Ascending aorta (tissue), 2 donors: ENCODE measurements around the gene NECTIN1. TPM values are rescaled to one million over a fixed set of nuclear protein-coding genes. Genes with fewer than 3 reads are reported as not detected.

Experiments
- DNase-seq, 2 donors: peaks; one replicate each; pipeline ENCODE4 v3.0.0-alpha.2; 2019; ENCODE audit warnings: low spot score in 2 of 2
- H3K27ac ChIP-seq, 2 donors: fragments of 200-600 bp; sonication (generic); one replicate each; pipeline ENCODE4 v1.5.1; 2016 to 2017; ENCODE audit warnings: mild to moderate bottlenecking in 1 of 2
- H3K27me3 ChIP-seq: fragments of 200-600 bp; sonication (generic); one replicate; pipeline ENCODE4 v1.5.1; 2017
- H3K36me3 ChIP-seq, 2 donors: fragments of 200-600 bp; sonication (generic); one replicate each; pipeline ENCODE4 v1.5.1; 2016
- H3K4me1 ChIP-seq, 2 donors: fragments of 200-600 bp; sonication (generic); one replicate each; pipeline ENCODE4 v1.5.1; 2016 to 2017; ENCODE audit warnings: mild to moderate bottlenecking in 1 of 2
- H3K4me3 ChIP-seq, 2 donors: fragments of 200-600 bp; sonication (generic); one replicate each; pipeline ENCODE4 v1.5.1; 2016 to 2017; ENCODE audit warnings: mild to moderate bottlenecking in 1 of 2
- H3K9me3 ChIP-seq, 2 donors: fragments of 200-600 bp; sonication (generic); one replicate each; pipeline ENCODE4 v1.5.1; 2016
- intact Hi-C: fragments of 100-400 bp; cut with DNase I; formaldehyde crosslinking; loops from one replicate; pipeline ENCODE4 v1.15.1; 2023
- total RNA-seq: library from RNA; depleted of rRNA; stranded (reverse); fragments of >200 nt; gene quantifications from one replicate; pipeline ENCODE4 v1.1.0, GENCODE V29; 2016
- TF ChIP-seq, protein P1 (sequence below), 3 experiments: fragments of 200-600 bp in 2 of 3; fragments of 450-650 bp in 1 of 3; sonication (generic) in 2 of 3; IDR thresholded peaks; one replicate each; pipeline ENCODE4 v1.5.1; 2016 to 2019; ENCODE audit warnings: antibody characterized with exemption in 3 of 3, mild to moderate bottlenecking in 1 of 3, moderate library complexity in 1 of 3

The NECTIN1 gene
- total RNA-seq, 1 donor from 2014 or later = 1.6 TPM

GRCh38 chr11:119638851-119639250 is 90.1 kb downstream of the NECTIN1 start:
- intact Hi-C loops = no loop called here
- Histone ChIP-seq H3K4me3 (no peak overlapping the region), H3K27me3 (no peaks in the 10 kb centered on the region), H3K36me3 (no peaks in the 10 kb centered on the region), H3K27ac (no peak overlapping the region), H3K9me3 (no peaks in the 10 kb centered on the region), H3K4me1 (no peaks in the 10 kb centered on the region)
- TF ChIP-seq, protein P1, sequence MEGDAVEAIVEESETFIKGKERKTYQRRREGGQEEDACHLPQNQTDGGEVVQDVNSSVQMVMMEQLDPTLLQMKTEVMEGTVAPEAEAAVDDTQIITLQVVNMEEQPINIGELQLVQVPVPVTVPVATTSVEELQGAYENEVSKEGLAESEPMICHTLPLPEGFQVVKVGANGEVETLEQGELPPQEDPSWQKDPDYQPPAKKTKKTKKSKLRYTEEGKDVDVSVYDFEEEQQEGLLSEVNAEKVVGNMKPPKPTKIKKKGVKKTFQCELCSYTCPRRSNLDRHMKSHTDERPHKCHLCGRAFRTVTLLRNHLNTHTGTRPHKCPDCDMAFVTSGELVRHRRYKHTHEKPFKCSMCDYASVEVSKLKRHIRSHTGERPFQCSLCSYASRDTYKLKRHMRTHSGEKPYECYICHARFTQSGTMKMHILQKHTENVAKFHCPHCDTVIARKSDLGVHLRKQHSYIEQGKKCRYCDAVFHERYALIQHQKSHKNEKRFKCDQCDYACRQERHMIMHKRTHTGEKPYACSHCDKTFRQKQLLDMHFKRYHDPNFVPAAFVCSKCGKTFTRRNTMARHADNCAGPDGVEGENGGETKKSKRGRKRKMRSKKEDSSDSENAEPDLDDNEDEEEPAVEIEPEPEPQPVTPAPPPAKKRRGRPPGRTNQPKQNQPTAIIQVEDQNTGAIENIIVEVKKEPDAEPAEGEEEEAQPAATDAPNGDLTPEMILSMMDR (IDR thresholded peaks at IDR 0.05) = no peak
- DNase-seq = no peak

DNA sequence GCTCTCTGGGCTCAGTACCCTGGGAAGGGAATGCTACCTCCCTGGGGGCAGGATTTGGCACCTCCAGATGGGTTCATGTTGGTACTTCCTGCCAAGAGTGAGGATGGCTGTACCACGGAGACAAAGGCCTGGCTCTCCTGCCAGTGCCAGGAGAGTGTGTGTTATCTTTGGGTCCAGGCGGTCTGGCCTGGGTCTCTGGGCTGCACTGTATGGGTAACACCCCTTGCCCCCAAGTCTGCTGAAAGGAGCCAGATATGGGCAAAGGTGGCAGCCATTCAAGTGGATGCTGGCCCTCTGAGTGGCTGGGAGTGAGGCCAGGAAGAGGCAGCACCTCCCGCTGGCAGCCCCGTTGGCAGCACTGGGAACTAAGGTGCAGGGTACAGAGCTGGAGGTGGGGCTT is 91.5 kb downstream of the NECTIN1 start:
- intact Hi-C loops = no loop called here
- no peak for DNase-seq
- no peak overlapping the region for H3K27ac ChIP-seq
- H3K27me3 ChIP-seq = no peaks in the 10 kb centered on the region
- no peaks in the 10 kb centered on the region for H3K9me3 ChIP-seq
- no peaks in the 10 kb centered on the region for H3K36me3 ChIP-seq
- TF ChIP-seq, protein P1 (IDR thresholded peaks at IDR 0.05) = no peak
- no peaks in the 10 kb centered on the region for H3K4me1 ChIP-seq
- no peak overlapping the region for H3K4me3 ChIP-seq

GRCh38 chr11:119635776-119636175 is 93.2 kb downstream of the NECTIN1 start:
- intact Hi-C loops = no loop called here
- H3K27ac ChIP-seq = no peak overlapping the region
- no peaks in the 10 kb centered on the region for H3K36me3 ChIP-seq
- TF ChIP-seq, protein P1 (IDR thresholded peaks at IDR 0.05) = no peak
- H3K4me3 ChIP-seq = no peak overlapping the region
- no peaks in the 10 kb centered on the region for H3K27me3 ChIP-seq
- no peaks in the 10 kb centered on the region for H3K4me1 ChIP-seq
- H3K9me3 ChIP-seq = no peaks in the 10 kb centered on the region
- no peak for DNase-seq

- no peaks in the 10 kb centered on the region for H3K27me3 ChIP-seq
- intact Hi-C loops = no loop called here
These were observed 93.8 kb downstream of the NECTIN1 start for GRCh38 chr11:119635041-119635740.

GRCh38 chr11:119634301-119634700 is 94.7 kb downstream of the NECTIN1 start:
- no peak overlapping the region for H3K4me3 ChIP-seq
- no peaks in the 10 kb centered on the region for H3K36me3 ChIP-seq
- TF ChIP-seq, protein P1 (IDR thresholded peaks at IDR 0.05) = no peak
- H3K27me3 ChIP-seq = no peaks in the 10 kb centered on the region
- no peak for DNase-seq
- no peaks in the 10 kb centered on the region for H3K9me3 ChIP-seq
- no peak overlapping the region for H3K27ac ChIP-seq
- intact Hi-C loops = no loop called here
- H3K4me1 ChIP-seq = no peaks in the 10 kb centered on the region

More at GRCh38 chr11:119635041-119635740, 93.8 kb downstream of the NECTIN1 start:
- Histone ChIP-seq H3K4me3 (no peak overlapping the region), H3K4me1 (no peaks in the 10 kb centered on the region), H3K36me3 (no peaks in the 10 kb centered on the region), H3K27ac (no peak overlapping the region), H3K9me3 (no peaks in the 10 kb centered on the region)
- no peak for DNase-seq
- TF ChIP-seq, protein P1 (IDR thresholded peaks at IDR 0.05) = no peak
